Pericardium fibroblast (primary cell): Measurements from ENCODE around the gene PCDH18. TPM values are rescaled to one million over a fixed set of nuclear protein-coding genes. Genes with fewer than 3 reads are reported as not detected.

Source experiments
- total RNA-seq: library from RNA; depleted of rRNA; stranded (reverse); fragments of >200 nt; gene quantifications from 2 replicates; pipeline ENCODE4 v1.2.3, GENCODE V29; 2015

The PCDH18 gene
- total RNA-seq: 96.0 and 116 TPM in 2 replicates

GRCh38 chr4:137531986-137532868 lies at the start of gene PCDH18:
TSS of gene PCDH18 (minus strand) at chr4:137532494. CDS start at chr4:137532088, 406 bp downstream.

